Hindlimb muscle (tissue), 1 donor: ENCODE data around the gene DNAJC7. TPM values are rescaled to one million over a fixed set of nuclear protein-coding genes. Genes with fewer than 3 reads are reported as not detected.
"Not testable (repeated sequence)": the region's sequence is repeated elsewhere in the genome, so short reads cannot be mapped to it uniquely, and the experiment has no call there.

Experiments used
- DNase-seq: peaks from one replicate; pipeline ENCODE4 v3.0.0-alpha.2; 2013
- polyA plus RNA-seq: library from polyadenylated mRNA; unstranded; fragments of 120-200 nt; gene quantifications from one replicate; pipeline ENCODE4 v1.2.1, GENCODE V29; 2013; ENCODE audit not compliant: insufficient read length

DNAJC7 gene
- polyA plus RNA-seq, 1 donor = 95.6 TPM

GRCh38 chr17:42010898-42011516 lies 6.2 kb downstream of the DNAJC7 start:
- DNase-seq = no peak

GRCh38 chr17:42010266-42010680 lies 7.0 kb downstream of the DNAJC7 start:
- not testable (repeated sequence) for DNase-seq

- no peak for DNase-seq
Measured at GRCh38 chr17:42009170-42009569, 8.1 kb downstream of the DNAJC7 start.

GRCh38 chr17:42005166-42005565 lies 12.1 kb downstream of the DNAJC7 start:
- DNase-seq = no peak

- no peak for DNase-seq
Measured at GRCh38 chr17:42002792-42003301, 14.4 kb downstream of the DNAJC7 start.

- no peak for DNase-seq
Measured at GRCh38 chr17:42002175-42002791, 15.0 kb downstream of the DNAJC7 start.

- no peak for DNase-seq
Measured at GRCh38 chr17:42001729-42002128, 15.5 kb downstream of the DNAJC7 start.

GRCh38 chr17:42000413-42001133 lies 16.7 kb downstream of the DNAJC7 start:
- DNase-seq = no peak

GRCh38 chr17:41998497-41998896 lies 18.7 kb downstream of the DNAJC7 start:
- no peak for DNase-seq

- DNase-seq = no peak
Measured at GRCh38 chr17:41996855-41997164, 20.4 kb downstream of the DNAJC7 start.

- peak; percentile 32 for DNase-seq
Measured at GRCh38 chr17:41992576-41992975, 24.7 kb downstream of the DNAJC7 start.

- no peak for DNase-seq
Measured at GRCh38 chr17:41989702-41990419, 27.4 kb downstream of the DNAJC7 start.

GRCh38 chr17:41988418-41988817 lies 28.8 kb downstream of the DNAJC7 start:
- DNase-seq = no peak

- no peak for DNase-seq
Measured at GRCh38 chr17:41987642-41988041, 29.6 kb downstream of the DNAJC7 start.

GRCh38 chr17:41986634-41987033 lies 30.6 kb downstream of the DNAJC7 start:
- DNase-seq = no peak

GRCh38 chr17:41985919-41986318 lies 31.3 kb downstream of the DNAJC7 start:
- no peak for DNase-seq

- no peak for DNase-seq
Measured at GRCh38 chr17:41984454-41984853, 32.8 kb downstream of the DNAJC7 start.

- no peak for DNase-seq
Measured at GRCh38 chr17:41982026-41982760, 35.0 kb downstream of the DNAJC7 start.

GRCh38 chr17:41977991-41978390 lies 39.2 kb downstream of the DNAJC7 start:
- DNase-seq = no peak

- no peak for DNase-seq
Measured at GRCh38 chr17:41976142-41976768, 41.0 kb downstream of the DNAJC7 start.

GRCh38 chr17:41975099-41976083 lies 41.8 kb downstream of the DNAJC7 start:
- no peak for DNase-seq
